GM12878 (cell line): Measurements from ENCODE around the gene TLR5. TPM values are rescaled to one million over a fixed set of nuclear protein-coding genes. Genes with fewer than 3 reads are reported as not detected.

Experiments
- ATAC-seq: fragments of 200-7000 bp; cut with Tn5 transposase; 3 replicates; pipeline ENCODE4 v1.9.1; 2020; ENCODE audit warnings: mild to moderate bottlenecking, moderate library complexity
- BruUV-seq: library from RNA; stranded (reverse); fragments of 400-500 nt; replicated peaks from 2 replicates; lab custom pipeline; 2021; lab: Mats Ljungman, UMichigan
- CTCF ChIA-PET: fragments of 300-600 bp; sonication (Branson Sonifier 250); formaldehyde crosslinking; extraction: SDS; loops from one replicate; lab custom pipeline; 2021; ENCODE audit warnings: inconsistent platforms; lab: Yijun Ruan, JAX
- POLR2A ChIA-PET: fragments of 350-600 bp; formaldehyde crosslinking; extraction: SDS; loops from one replicate; lab custom pipeline; 2021; ENCODE audit warnings: inconsistent platforms; lab: Charles Lee
- RAD21 ChIA-PET: fragments of 300-600 bp; sonication (Branson Sonifier 250); formaldehyde crosslinking; loops from one replicate; lab custom pipeline; 2023; ENCODE audit warnings: antibody characterized with exemption; ENCODE audit not compliant: unreplicated experiment; lab: Charles Lee
- SMC1A ChIA-PET: fragments of 300-600 bp; sonication (Branson Sonifier 250); formaldehyde crosslinking; loops from one replicate; lab custom pipeline; 2023; ENCODE audit not compliant: unreplicated experiment, uncharacterized antibody; lab: Charles Lee
- DNase-seq: peaks from one replicate; pipeline ENCODE4 v3.0.0-alpha.2; 2011; ENCODE audit warnings: low read depth, low spot score
- FAIRE-seq: peaks from 3 replicates; lab custom pipeline; 2011; peaks lifted over from hg19 to GRCh38; lab: Jason Lieb, UNC
- H2AFZ ChIP-seq: 2 replicates; pipeline ENCODE4 v1.6.0; 2011; ENCODE audit warnings: low read depth, low read length, control low read depth; ENCODE audit not compliant: control insufficient read depth
- H3K27ac ChIP-seq: 2 replicates; pipeline ENCODE4 v1.5.1; 2011; ENCODE audit warnings: control low read depth; ENCODE audit not compliant: control insufficient read depth, insufficient read depth
- H3K27me3 ChIP-seq, 2 experiments: replicated peaks in 1 of 2; 2 replicates each; pipeline versions ENCODE4 v1.6.0 to v1.6.1; 2011; ENCODE audit warnings: low read length in 1 of 2; ENCODE audit not compliant: control insufficient read depth in 2 of 2, insufficient read depth in 2 of 2
- H3K36me3 ChIP-seq, 2 experiments: 2 replicates each; pipeline ENCODE4 v1.5.1; 2011; ENCODE audit warnings: low read length in 1 of 2; ENCODE audit not compliant: control insufficient read depth in 2 of 2, insufficient read depth in 2 of 2
- H3K4me1 ChIP-seq: 2 replicates; pipeline ENCODE4 v1.6.1; 2011; ENCODE audit warnings: mild to moderate bottlenecking, low read length, moderate library complexity, mixed read lengths; ENCODE audit not compliant: control insufficient read depth, insufficient read depth
- H3K4me2 ChIP-seq: 2 replicates; pipeline ENCODE4 v1.6.0; 2011; ENCODE audit warnings: control low read depth; ENCODE audit not compliant: control insufficient read depth, insufficient read depth
- H3K4me3 ChIP-seq: fragments of 200-600 bp; sonication (generic); 2 replicates; pipeline ENCODE4 v1.5.1; 2016
- H3K79me2 ChIP-seq: 2 replicates; pipeline ENCODE4 v1.6.0; 2011; ENCODE audit warnings: low read length; ENCODE audit not compliant: control insufficient read depth, insufficient read depth
- H3K9ac ChIP-seq: 2 replicates; pipeline ENCODE4 v1.8.0; 2011; ENCODE audit warnings: low read length, control low read depth, mixed read lengths; ENCODE audit not compliant: control insufficient read depth, insufficient read depth
- H3K9me3 ChIP-seq: replicated peaks from 3 replicates; pipeline ENCODE4 v1.5.1; 2011; ENCODE audit warnings: mild to moderate bottlenecking, low read length; ENCODE audit not compliant: control insufficient read depth, insufficient read depth
- H4K20me1 ChIP-seq: 2 replicates; pipeline ENCODE4 v1.6.0; 2011; ENCODE audit not compliant: control insufficient read depth, insufficient read depth
- ATF7 ChIP-seq: fragments of 450-650 bp; IDR thresholded peaks from 2 replicates; pipeline ENCODE4 v1.6.1; 2016; ENCODE audit warnings: low read depth, mild to moderate bottlenecking
- HSF1 ChIP-seq: fragments of 150-350 bp; IDR thresholded peaks from 2 replicates; pipeline ENCODE4 v1.6.1; 2014; ENCODE audit warnings: mild to moderate bottlenecking, low read depth, low read length
- MYC ChIP-seq: IDR thresholded peaks from 2 replicates; pipeline ENCODE4 v1.6.1; 2011; ENCODE audit warnings: mild to moderate bottlenecking, low read length, moderate library complexity, inconsistent platforms; ENCODE audit not compliant: insufficient read depth, insufficient replicate concordance, insufficient read length, severe bottlenecking
- POLR2AphosphoS5 ChIP-seq: IDR thresholded peaks from 2 replicates; pipeline ENCODE4 v1.6.1; 2011; ENCODE audit warnings: mild to moderate bottlenecking, low read length, inconsistent platforms
- SPI1 ChIP-seq: IDR thresholded peaks from 2 replicates; pipeline ENCODE4 v1.6.1; 2011; ENCODE audit warnings: low read depth, mild to moderate bottlenecking, low read length, moderate library complexity, borderline replicate concordance; ENCODE audit not compliant: insufficient read depth
- STAT3 ChIP-seq: IDR thresholded peaks from 2 replicates; pipeline ENCODE4 v1.6.1; 2011; ENCODE audit warnings: low read depth, low read length, improper control_type of control experiment
- TARDBP ChIP-seq: IDR thresholded peaks from 2 replicates; pipeline ENCODE4 v1.6.1; 2016; ENCODE audit warnings: borderline replicate concordance
- ZNF384 ChIP-seq: IDR thresholded peaks from 2 replicates; pipeline ENCODE4 v1.6.1; 2012; ENCODE audit warnings: low read depth, mild to moderate bottlenecking, low read length, improper control_type of control experiment, borderline replicate concordance
- ZNF687 ChIP-seq: fragments of 450-650 bp; IDR thresholded peaks from 2 replicates; pipeline ENCODE4 v1.6.1; 2017; ENCODE audit warnings: mild to moderate bottlenecking, moderate library complexity
- ZSCAN29 ChIP-seq: fragments of 450-650 bp; IDR thresholded peaks from 2 replicates; pipeline ENCODE4 v1.6.1; 2017; ENCODE audit warnings: mild to moderate bottlenecking, moderate library complexity
- WGBS: methylation state at CpG from one replicate; pipeline ENCODE4 v1.1.6; 2016; ENCODE audit warnings: low lambda C conversion rate; ENCODE audit not compliant: insufficient replicate concordance, insufficient coverage; ENCODE audit errors: missing lambda C conversion rate; 5-methylcytosine and 5-hydroxymethylcytosine counted together
- in situ Hi-C: fragments of 300-500 bp; cut with MboI; formaldehyde crosslinking; loops from 9 replicates; pipeline ENCODE4 v1.14.3; 2018; ENCODE audit warnings: mixed read lengths
- intact Hi-C: fragments of 100-400 bp; cut with micrococcal nuclease; formaldehyde crosslinking; loops from one replicate; pipeline ENCODE4 v1.14.2; 2022; ENCODE audit not compliant: unreplicated experiment
- polyA plus RNA-seq, 11 experiments: library from polyadenylated mRNA; depleted of rRNA in 4 of 11; unstranded in 6 of 11; stranded (reverse) in 5 of 11; fragments of >200 nt; fragmentation: Nextera tagmentation in 4 of 11; fragmentation: Illumina TruSeq in 1 of 11; extraction: Ambion mirVana in 4 of 11; extraction: Trizol in 1 of 11; gene quantifications; 1 replicate in 1 of 11; 2 replicates in 10 of 11; pipeline versions ENCODE4 v1.2.1 to v1.2.3, GENCODE V29; 2011 to 2016; ENCODE audit warnings: inconsistent platforms in 2 of 11, missing spikeins in 2 of 11, low read depth in 1 of 11
- total RNA-seq, 4 experiments: library from RNA; depleted of rRNA in 3 of 4; stranded (reverse); fragments of >200 nt in 3 of 4; fragmentation: Illumina TruSeq in 1 of 4; extraction: Trizol in 1 of 4; gene quantifications; 2 replicates each; pipeline versions ENCODE4 v1.2.1 to v1.2.3, GENCODE V29; 2013 to 2021
- TF ChIP-seq, protein P1 (sequence below): fragments of 450-650 bp; IDR thresholded peaks from 2 replicates; pipeline ENCODE4 v1.6.1; 2018; ENCODE audit warnings: borderline replicate concordance, mild to moderate bottlenecking; ENCODE audit not compliant: partially characterized antibody
- TF ChIP-seq, protein P2 (sequence below): IDR thresholded peaks from 2 replicates; pipeline ENCODE4 v1.6.1; 2011; ENCODE audit warnings: borderline replicate concordance, low read depth, mild to moderate bottlenecking, moderate library complexity, mixed read lengths, low read length; ENCODE audit not compliant: insufficient read depth; ENCODE audit errors: extremely low read length
- TF ChIP-seq, protein P3 (sequence below): fragments of 450-650 bp; IDR thresholded peaks from 2 replicates; pipeline ENCODE4 v1.6.1; 2017; ENCODE audit warnings: borderline replicate concordance

The TLR5 gene
- total and polyA plus RNA-seq, 10 of the 15 experiments (the other 5 are each of a cell fraction or from before 2014, with no cell fraction given): 0.34 to 5.3 (median 0.79) TPM

GRCh38 chr1:223179280-223179679, 36.2 kb upstream of the TLR5 start:
- 14% methylated on average over 3 of the region's 3 CpGs for WGBS
- in situ Hi-C loops: no loop called here
- CTCF ChIA-PET: interaction anchor here (0.9 to 3.0 kb wide), 3 partner anchors 45 to 65 kb away, joined by 3 to 25 read pairs (median 3); no protein-coding TSS in a partner anchor
- TF ChIP-seq, protein P1, sequence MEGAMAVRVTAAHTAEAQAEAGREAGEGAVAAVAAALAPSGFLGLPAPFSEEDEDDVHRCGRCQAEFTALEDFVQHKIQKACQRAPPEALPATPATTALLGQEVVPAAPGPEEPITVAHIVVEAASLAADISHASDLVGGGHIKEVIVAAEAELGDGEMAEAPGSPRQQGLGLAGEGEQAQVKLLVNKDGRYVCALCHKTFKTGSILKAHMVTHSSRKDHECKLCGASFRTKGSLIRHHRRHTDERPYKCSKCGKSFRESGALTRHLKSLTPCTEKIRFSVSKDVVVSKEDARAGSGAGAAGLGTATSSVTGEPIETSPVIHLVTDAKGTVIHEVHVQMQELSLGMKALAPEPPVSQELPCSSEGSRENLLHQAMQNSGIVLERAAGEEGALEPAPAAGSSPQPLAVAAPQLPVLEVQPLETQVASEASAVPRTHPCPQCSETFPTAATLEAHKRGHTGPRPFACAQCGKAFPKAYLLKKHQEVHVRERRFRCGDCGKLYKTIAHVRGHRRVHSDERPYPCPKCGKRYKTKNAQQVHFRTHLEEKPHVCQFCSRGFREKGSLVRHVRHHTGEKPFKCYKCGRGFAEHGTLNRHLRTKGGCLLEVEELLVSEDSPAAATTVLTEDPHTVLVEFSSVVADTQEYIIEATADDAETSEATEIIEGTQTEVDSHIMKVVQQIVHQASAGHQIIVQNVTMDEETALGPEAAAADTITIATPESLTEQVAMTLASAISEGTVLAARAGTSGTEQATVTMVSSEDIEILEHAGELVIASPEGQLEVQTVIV: no peak
- TF ChIP-seq STAT3: no peak
- TF ChIP-seq, protein P2, sequence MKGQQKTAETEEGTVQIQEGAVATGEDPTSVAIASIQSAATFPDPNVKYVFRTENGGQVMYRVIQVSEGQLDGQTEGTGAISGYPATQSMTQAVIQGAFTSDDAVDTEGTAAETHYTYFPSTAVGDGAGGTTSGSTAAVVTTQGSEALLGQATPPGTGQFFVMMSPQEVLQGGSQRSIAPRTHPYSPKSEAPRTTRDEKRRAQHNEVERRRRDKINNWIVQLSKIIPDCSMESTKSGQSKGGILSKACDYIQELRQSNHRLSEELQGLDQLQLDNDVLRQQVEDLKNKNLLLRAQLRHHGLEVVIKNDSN: no peak
- TF ChIP-seq ZNF687: no peak
- no peak for TF ChIP-seq ZSCAN29
- TF ChIP-seq ZNF384: no peak
- no peak for TF ChIP-seq TARDBP
- no peak for TF ChIP-seq SPI1
- TF ChIP-seq HSF1: no peak
- TF ChIP-seq MYC: no peak
- TF ChIP-seq, protein P3, sequence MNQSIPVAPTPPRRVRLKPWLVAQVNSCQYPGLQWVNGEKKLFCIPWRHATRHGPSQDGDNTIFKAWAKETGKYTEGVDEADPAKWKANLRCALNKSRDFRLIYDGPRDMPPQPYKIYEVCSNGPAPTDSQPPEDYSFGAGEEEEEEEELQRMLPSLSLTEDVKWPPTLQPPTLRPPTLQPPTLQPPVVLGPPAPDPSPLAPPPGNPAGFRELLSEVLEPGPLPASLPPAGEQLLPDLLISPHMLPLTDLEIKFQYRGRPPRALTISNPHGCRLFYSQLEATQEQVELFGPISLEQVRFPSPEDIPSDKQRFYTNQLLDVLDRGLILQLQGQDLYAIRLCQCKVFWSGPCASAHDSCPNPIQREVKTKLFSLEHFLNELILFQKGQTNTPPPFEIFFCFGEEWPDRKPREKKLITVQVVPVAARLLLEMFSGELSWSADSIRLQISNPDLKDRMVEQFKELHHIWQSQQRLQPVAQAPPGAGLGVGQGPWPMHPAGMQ: no peak
- no peak for TF ChIP-seq ATF7
- TF ChIP-seq POLR2AphosphoS5: no peak

More at GRCh38 chr1:223179280-223179679, 36.2 kb upstream of the TLR5 start:
- Histone ChIP-seq H3K9me3 (no peaks in the 10 kb centered on the region), H3K27me3 (peaks cover 0 to 3% of the 10 kb centered on the region in 2 experiments; a peak in 2 of 4 replicates), H3K9ac (no peak overlapping the region), H3K27ac (no peak overlapping the region), H3K79me2 (no peaks in the 10 kb centered on the region), H3K4me3 (no peak overlapping the region), H3K4me2 (no peak overlapping the region), H3K4me1 (no peaks in the 10 kb centered on the region), H4K20me1 (no peaks in the 10 kb centered on the region), H2AFZ (no peak overlapping the region), H3K36me3 (no peaks in the 10 kb centered on the region)
- RAD21 ChIA-PET: interaction anchor here (2.5 kb wide), 1 partner anchor 65 kb away, joined by 7 read pairs; no protein-coding TSS in a partner anchor
- SMC1A ChIA-PET: interaction anchor here (0.6 to 5.9 kb wide), 4 partner anchors 44 to 74 kb away, joined by 3 to 47 read pairs (median 7); no protein-coding TSS in a partner anchor
- POLR2A ChIA-PET: interaction anchor here (1.2 kb wide), 1 partner anchor 10 kb away, joined by 3 read pairs; no protein-coding TSS in a partner anchor
- FAIRE-seq (no peak), ATAC-seq (no peak), DNase-seq (no peak)
- no TSS peak for BruUV-seq
- intact Hi-C loops: no loop called here
